H1 (cell line): Measurements from ENCODE around the gene PHLDA2. TPM values are rescaled to one million over a fixed set of nuclear protein-coding genes. Genes with fewer than 3 reads are reported as not detected.

Experiments
- CTCF ChIA-PET: fragments of 300-600 bp; sonication (Branson Sonifier 250); formaldehyde crosslinking; loops from one replicate; lab custom pipeline; 2021; ENCODE audit not compliant: partially characterized antibody; lab: Charles Lee
- POLR2A ChIA-PET: fragments of 300-600 bp; sonication (Branson Sonifier 250); formaldehyde crosslinking; loops from one replicate; lab custom pipeline; 2021; ENCODE audit warnings: inconsistent platforms; ENCODE audit not compliant: partially characterized antibody; lab: Charles Lee
- DNase-seq, 2 experiments: peaks; one replicate each; pipeline versions ENCODE4 v3.0.0 to v3.0.0-alpha.2; 2010 to 2022; ENCODE audit warnings: low spot score in 2 of 2, low read depth in 1 of 2, mixed read lengths in 1 of 2
- FAIRE-seq: peaks from 2 replicates; lab custom pipeline; 2011; peaks lifted over from hg19 to GRCh38; lab: Jason Lieb, UNC
- H2AFZ ChIP-seq: 2 replicates; pipeline ENCODE4 v1.8.1; 2012; ENCODE audit warnings: low read length, inconsistent platforms
- H2AK5ac ChIP-seq: 2 replicates; pipeline ENCODE4 v1.6.1; 2013; ENCODE audit warnings: low read depth, low read length
- H2BK120ac ChIP-seq: replicated peaks from 2 replicates; pipeline ENCODE3; 2013; ENCODE audit warnings: low read depth, low read length, inconsistent platforms
- H2BK12ac ChIP-seq: 2 replicates; pipeline ENCODE4 v1.6.1; 2013; ENCODE audit warnings: low read depth, low read length
- H2BK15ac ChIP-seq: 2 replicates; pipeline ENCODE4 v1.6.1; 2013; ENCODE audit warnings: low read length
- H2BK20ac ChIP-seq: 2 replicates; pipeline ENCODE4 v1.6.1; 2013; ENCODE audit warnings: low read length
- H2BK5ac ChIP-seq: 2 replicates; pipeline ENCODE4 v1.6.1; 2013; ENCODE audit warnings: low read depth, low read length
- H3K14ac ChIP-seq: 2 replicates; pipeline ENCODE4 v1.6.1; 2013; ENCODE audit warnings: inconsistent platforms; ENCODE audit not compliant: insufficient read length
- H3K18ac ChIP-seq: 2 replicates; pipeline ENCODE4 v1.6.1; 2013; ENCODE audit warnings: low read length; ENCODE audit errors: extremely low read depth
- H3K23ac ChIP-seq: 2 replicates; pipeline ENCODE4 v1.6.1; 2013; ENCODE audit warnings: inconsistent platforms; ENCODE audit not compliant: insufficient read length
- H3K23me2 ChIP-seq: 2 replicates; pipeline ENCODE4 v1.6.1; 2013; ENCODE audit warnings: low read depth, low read length
- H3K27ac ChIP-seq: 2 replicates; pipeline ENCODE4 v1.6.1; 2011; ENCODE audit warnings: low read depth, low read length, inconsistent platforms
- H3K27me3 ChIP-seq, 4 experiments: replicated peaks in 1 of 4; 1 replicate in 1 of 4; 2 replicates in 3 of 4; pipeline versions ENCODE4 v1.6.1 to v1.8.1; 2011 to 2013; ENCODE audit warnings: low read length in 3 of 4, mild to moderate bottlenecking in 3 of 4, inconsistent platforms in 2 of 4, mixed read lengths in 2 of 4, moderate library complexity in 1 of 4; ENCODE audit not compliant: control insufficient read depth in 3 of 4, insufficient read depth in 3 of 4; ENCODE audit errors: extremely low read depth in 1 of 4
- H3K36me3 ChIP-seq, 4 experiments: 2 replicates each; pipeline versions ENCODE4 v1.6.1 to v1.8.1; 2011 to 2013; ENCODE audit warnings: mild to moderate bottlenecking in 4 of 4, low read length in 3 of 4, moderate library complexity in 2 of 4, control low read depth in 1 of 4, inconsistent platforms in 1 of 4; ENCODE audit not compliant: insufficient read depth in 4 of 4, control insufficient read depth in 2 of 4
- H3K4ac ChIP-seq: replicated peaks from 2 replicates; pipeline ENCODE3; 2013; ENCODE audit warnings: low read length, low read depth, mixed read lengths, inconsistent platforms; ENCODE audit not compliant: insufficient read length
- H3K4me1 ChIP-seq, 4 experiments: replicated peaks in 1 of 4; 1 replicate in 1 of 4; 2 replicates in 3 of 4; pipeline versions ENCODE4 v1.6.1 to v1.8.1; 2011 to 2013; ENCODE audit warnings: low read length in 3 of 4, inconsistent platforms in 2 of 4, mixed read lengths in 1 of 4; ENCODE audit not compliant: insufficient read depth in 4 of 4, control insufficient read depth in 3 of 4
- H3K4me2 ChIP-seq, 2 experiments: 2 replicates each; pipeline versions ENCODE4 v1.6.1 to v1.8.1; 2011 to 2013; ENCODE audit warnings: low read depth in 2 of 2, low read length in 2 of 2, control low read depth in 1 of 2, inconsistent platforms in 1 of 2, mild to moderate bottlenecking in 1 of 2; ENCODE audit not compliant: insufficient read depth in 1 of 2
- H3K4me3 ChIP-seq, 4 experiments: fragments of 200-600, 300-600 bp in 1 of 4; sonication (generic), shearing (Covaris generic), sonication (Bioruptor Twin) in 1 of 4; 2 replicates each; pipeline versions ENCODE4 v1.5.1 to v1.8.1; 2011 to 2016; ENCODE audit warnings: low read length in 4 of 4, low read depth in 3 of 4, control low read depth in 2 of 4, inconsistent platforms in 2 of 4, mild to moderate bottlenecking in 2 of 4, mixed read lengths in 1 of 4, moderate library complexity in 1 of 4; ENCODE audit not compliant: insufficient read depth in 2 of 4; ENCODE audit errors: extremely low read depth in 1 of 4
- H3K56ac ChIP-seq: replicated peaks from 2 replicates; pipeline ENCODE3; 2013; ENCODE audit warnings: low read depth, mild to moderate bottlenecking, mixed read lengths, low read length, inconsistent platforms; ENCODE audit not compliant: insufficient read length
- H3K79me1 ChIP-seq: 2 replicates; pipeline ENCODE4 v1.6.1; 2013; ENCODE audit warnings: low read depth, low read length, control low read depth
- H3K79me2 ChIP-seq, 2 experiments: 2 replicates each; pipeline versions ENCODE4 v1.6.1 to v1.8.1; 2012 to 2013; ENCODE audit warnings: low read length in 2 of 2, mild to moderate bottlenecking in 2 of 2, inconsistent platforms in 1 of 2; ENCODE audit not compliant: insufficient read depth in 2 of 2, control insufficient read depth in 1 of 2
- H3K9ac ChIP-seq, 4 experiments: replicated peaks in 1 of 4; 1 replicate in 1 of 4; 2 replicates in 3 of 4; pipeline versions ENCODE4 v1.6.1 to v1.8.1; 2011 to 2013; ENCODE audit warnings: low read depth in 3 of 4, low read length in 3 of 4, control low read depth in 2 of 4, mild to moderate bottlenecking in 2 of 4, moderate library complexity in 2 of 4, inconsistent platforms in 1 of 4; ENCODE audit errors: extremely low read depth in 1 of 4
- H3K9me3 ChIP-seq, 2 experiments: 2 replicates each; pipeline versions ENCODE4 v1.6.1 to v1.8.1; 2012 to 2013; ENCODE audit warnings: mild to moderate bottlenecking in 2 of 2, moderate library complexity in 2 of 2, control low read depth in 1 of 2, inconsistent platforms in 1 of 2, low read depth in 1 of 2, low read length in 1 of 2, mixed read lengths in 1 of 2; ENCODE audit not compliant: insufficient read depth in 2 of 2
- H4K20me1 ChIP-seq, 2 experiments: replicated peaks in 1 of 2; 2 replicates each; pipeline versions ENCODE3 to v1.8.1; 2011 to 2013; ENCODE audit warnings: inconsistent platforms in 2 of 2, low read length in 2 of 2, mild to moderate bottlenecking in 1 of 2; ENCODE audit not compliant: insufficient read depth in 2 of 2, control insufficient read depth in 1 of 2
- H4K5ac ChIP-seq: 2 replicates; pipeline ENCODE4 v1.6.1; 2013; ENCODE audit warnings: low read length, low read depth, mixed read lengths, inconsistent platforms; ENCODE audit not compliant: insufficient read length
- H4K8ac ChIP-seq: 2 replicates; pipeline ENCODE4 v1.8.0; 2013; ENCODE audit warnings: mild to moderate bottlenecking, moderate library complexity, low read length, inconsistent platforms; ENCODE audit not compliant: insufficient read depth; ENCODE audit errors: extremely low read depth
- H4K91ac ChIP-seq: replicated peaks from 2 replicates; pipeline ENCODE3; 2013; ENCODE audit warnings: low read length, mixed read lengths, inconsistent platforms; ENCODE audit not compliant: insufficient read length
- WGBS, 2 experiments: shearing (Covaris generic) in 1 of 2; methylation state at CpG; one replicate each; pipeline versions ENCODE4 v1.1.6 to v1.1.7; 2013 to 2015; ENCODE audit warnings: low lambda C conversion rate in 2 of 2, mixed read lengths in 2 of 2, inconsistent platforms in 1 of 2, low coverage in 1 of 2, missing lambda C conversion rate in 1 of 2; ENCODE audit not compliant: insufficient replicate concordance in 2 of 2, insufficient coverage in 1 of 2, insufficient read length in 1 of 2; ENCODE audit errors: extremely low coverage in 1 of 2, missing lambda C conversion rate in 1 of 2; 5-methylcytosine and 5-hydroxymethylcytosine counted together
- polyA plus RNA-seq, 7 experiments: library from polyadenylated mRNA; depleted of rRNA in 3 of 7; stranded (reverse) in 5 of 7; unstranded in 2 of 7; fragments of >200 nt in 5 of 7; fragments of 200-250 nt in 2 of 7; gene quantifications; 1 replicate in 5 of 7; 2 replicates in 1 of 7; 4 replicates in 1 of 7; pipeline versions ENCODE4 v1.2.1 to v1.2.3, GENCODE V29; 2011 to 2013; ENCODE audit warnings: missing spikeins in 2 of 7, mixed read lengths in 2 of 7
- total RNA-seq: library from RNA; stranded (reverse); fragmentation: NEBNext Ultra II Directional; extraction: Animal tissue kit (Norgen Biotek cat#: 25700); gene quantifications from 2 replicates; pipeline ENCODE4 v1.2.1, GENCODE V29; 2021

The PHLDA2 gene
- total and polyA plus RNA-seq, 2 of the 8 experiments (the other 6 are each of a cell fraction or from before 2014, with no cell fraction given): 5.2 to 7.6 TPM

GRCh38 chr11:2919188-2919587, 10.0 kb downstream of the PHLDA2 start:
- Histone ChIP-seq H2BK120ac (no peak overlapping the region), H3K36me3 (no peaks in the 10 kb centered on the region), H3K23ac (no peak overlapping the region), H2BK15ac (no peak overlapping the region), H2AK5ac (no peak overlapping the region), H3K4me3 (no peak overlapping the region), H4K8ac (no peak overlapping the region), H4K5ac (no peak overlapping the region), H3K18ac (no peak overlapping the region), H3K23me2 (no peaks in the 10 kb centered on the region), H3K14ac (no peak overlapping the region), H3K56ac (no peak overlapping the region), H3K4me2 (no peak overlapping the region), H3K9ac (no peak overlapping the region), H3K79me2 (no peaks in the 10 kb centered on the region), H3K9me3 (no peaks in the 10 kb centered on the region), H2BK20ac (no peak overlapping the region), H3K4me1 (no peaks in the 10 kb centered on the region), H3K79me1 (no peaks in the 10 kb centered on the region), H4K91ac (no peak overlapping the region), H2AFZ (no peak overlapping the region), H2BK5ac (no peak overlapping the region), H3K27me3 (no peaks in the 10 kb centered on the region), H3K4ac (no peak overlapping the region), H4K20me1 (peaks cover 0 to 1% of the 10 kb centered on the region in 2 experiments), H3K27ac (no peak overlapping the region), H2BK12ac (no peak overlapping the region)
- no peak for FAIRE-seq
- DNase-seq: no peak
- POLR2A ChIA-PET: interaction anchor here (1.0 to 1.4 kb wide), 2 partner anchors 17 to 23 kb away, joined by 3 read pairs; no protein-coding TSS in a partner anchor
- 97% methylated on average over 9 of the region's 9 CpGs; no CpG with 5 or more reads in 1 of the 2 experiments for WGBS, 2 experiments
- CTCF ChIA-PET: interaction anchor here (1.6 to 4.2 kb wide), 5 partner anchors 11 to 388 kb away, joined by 3 to 18 read pairs (median 6); partner anchors contain the start of gene PHLDA2
